Keratinocyte (primary cell): ENCODE measurements around the gene ENO2. TPM values are rescaled to one million over a fixed set of nuclear protein-coding genes. Genes with fewer than 3 reads are reported as not detected.
"Not testable (repeated sequence)": the region's sequence is repeated elsewhere in the genome, so short reads cannot be mapped to it uniquely, and the experiment has no call there.

Experiments
- DNase-seq: peaks from one replicate; pipeline ENCODE4 v3.0.0-alpha.2; 2011; ENCODE audit warnings: low read depth, missing footprints, low spot score
- FAIRE-seq: peaks from 2 replicates; lab custom pipeline; 2011; peaks lifted over from hg19 to GRCh38; lab: Jason Lieb, UNC
- H2AFZ ChIP-seq: 2 replicates; pipeline ENCODE4 v1.6.0; 2012; ENCODE audit warnings: low read length, control low read depth, inconsistent platforms; ENCODE audit not compliant: control insufficient read depth
- H3K27ac ChIP-seq: 2 replicates; pipeline ENCODE4 v1.5.1; 2011; ENCODE audit warnings: low read length; ENCODE audit not compliant: control insufficient read depth, insufficient read depth
- H3K27me3 ChIP-seq: 3 replicates; pipeline ENCODE4 v1.6.0; 2011; ENCODE audit warnings: low read length; ENCODE audit not compliant: control insufficient read depth, insufficient read depth; ENCODE audit errors: extremely low read depth
- H3K36me3 ChIP-seq, 2 experiments: 2 replicates in 1 of 2; 3 replicates in 1 of 2; pipeline ENCODE4 v1.5.1; 2011; ENCODE audit warnings: low read length in 2 of 2, mild to moderate bottlenecking in 1 of 2; ENCODE audit not compliant: control insufficient read depth in 2 of 2, insufficient read depth in 2 of 2; ENCODE audit errors: extremely low read depth in 1 of 2
- H3K4me1 ChIP-seq: 3 replicates; pipeline ENCODE4 v1.5.1; 2011; ENCODE audit warnings: low read length; ENCODE audit not compliant: control insufficient read depth, insufficient read depth; ENCODE audit errors: extremely low read depth
- H3K4me2 ChIP-seq: 3 replicates; pipeline ENCODE4 v1.6.0; 2011; ENCODE audit warnings: low read depth, low read length; ENCODE audit not compliant: control insufficient read depth, insufficient read depth; ENCODE audit errors: extremely low read depth
- H3K4me3 ChIP-seq, 3 experiments: fragments of 200-600 bp in 1 of 3; sonication (generic) in 1 of 3; 2 replicates in 2 of 3; 3 replicates in 1 of 3; pipeline ENCODE4 v1.5.1; 2011 to 2016; ENCODE audit warnings: low read length in 3 of 3, mild to moderate bottlenecking in 3 of 3, control low read depth in 2 of 3, inconsistent platforms in 1 of 3, low read depth in 1 of 3, mixed read lengths in 1 of 3, mixed run types in 1 of 3, moderate library complexity in 1 of 3; ENCODE audit not compliant: control insufficient read depth in 2 of 3, insufficient read depth in 2 of 3; ENCODE audit errors: extremely low read depth in 1 of 3
- H3K79me2 ChIP-seq: 2 replicates; pipeline ENCODE4 v1.6.0; 2012; ENCODE audit warnings: low read length; ENCODE audit not compliant: control insufficient read depth, insufficient read depth
- H3K9ac ChIP-seq: 3 replicates; pipeline ENCODE4 v1.6.0; 2011; ENCODE audit warnings: low read length; ENCODE audit not compliant: control insufficient read depth, insufficient read depth; ENCODE audit errors: extremely low read depth
- H3K9me1 ChIP-seq: 3 replicates; pipeline ENCODE4 v1.6.0; 2011; ENCODE audit warnings: low read length; ENCODE audit not compliant: control insufficient read depth, insufficient read depth; ENCODE audit errors: extremely low read depth
- H3K9me3 ChIP-seq: 2 replicates; pipeline ENCODE4 v1.5.1; 2012; ENCODE audit warnings: low read depth, low read length; ENCODE audit not compliant: control insufficient read depth
- H4K20me1 ChIP-seq: 3 replicates; pipeline ENCODE4 v1.6.0; 2011; ENCODE audit warnings: low read length; ENCODE audit not compliant: control insufficient read depth, insufficient read depth; ENCODE audit errors: extremely low read depth
- CTCF ChIP-seq, 3 experiments: IDR thresholded peaks in 1 of 3; conservative IDR thresholded peaks in 1 of 3; optimal IDR thresholded peaks in 1 of 3; 2 replicates in 2 of 3; 3 replicates in 1 of 3; pipeline versions ENCODE3 to v1.5.1; 2011; ENCODE audit warnings: low read length in 3 of 3, mild to moderate bottlenecking in 3 of 3, moderate library complexity in 2 of 3, control low read depth in 1 of 3, inconsistent platforms in 1 of 3; ENCODE audit not compliant: insufficient read depth in 2 of 3; ENCODE audit errors: extremely low read depth in 1 of 3
- EZH2 ChIP-seq: IDR thresholded peaks from one replicate; pipeline ENCODE4 v1.6.1; 2012; ENCODE audit warnings: inconsistent platforms, mild to moderate bottlenecking, low read length, moderate library complexity
- dilution Hi-C: fragments of 300-500 bp; cut with MboI; formaldehyde crosslinking; loops from one replicate; pipeline ENCODE4 v1.7.0; 2020; ENCODE audit warnings: low sequenced_read_pairs; ENCODE audit not compliant: extremely low pct_ligation_motif_present
- polyA plus RNA-seq, 5 experiments: library from polyadenylated mRNA; depleted of rRNA in 3 of 5; stranded (reverse) in 3 of 5; stranded (forward) in 1 of 5; unstranded in 1 of 5; fragments of >200 nt; gene quantifications; 1 replicate in 1 of 5; 2 replicates in 3 of 5; 3 replicates in 1 of 5; pipeline versions ENCODE4 v1.2.1 to v1.2.3, GENCODE V29; 2011 to 2012; ENCODE audit warnings: missing spikeins in 2 of 5, low read depth in 1 of 5, low replicate concordance in 1 of 5

Gene ENO2
- polyA plus RNA-seq, 1 donor (not counting 4 experiments of a cell fraction or from before 2014, with no cell fraction given) = 1.7 TPM

DNA sequence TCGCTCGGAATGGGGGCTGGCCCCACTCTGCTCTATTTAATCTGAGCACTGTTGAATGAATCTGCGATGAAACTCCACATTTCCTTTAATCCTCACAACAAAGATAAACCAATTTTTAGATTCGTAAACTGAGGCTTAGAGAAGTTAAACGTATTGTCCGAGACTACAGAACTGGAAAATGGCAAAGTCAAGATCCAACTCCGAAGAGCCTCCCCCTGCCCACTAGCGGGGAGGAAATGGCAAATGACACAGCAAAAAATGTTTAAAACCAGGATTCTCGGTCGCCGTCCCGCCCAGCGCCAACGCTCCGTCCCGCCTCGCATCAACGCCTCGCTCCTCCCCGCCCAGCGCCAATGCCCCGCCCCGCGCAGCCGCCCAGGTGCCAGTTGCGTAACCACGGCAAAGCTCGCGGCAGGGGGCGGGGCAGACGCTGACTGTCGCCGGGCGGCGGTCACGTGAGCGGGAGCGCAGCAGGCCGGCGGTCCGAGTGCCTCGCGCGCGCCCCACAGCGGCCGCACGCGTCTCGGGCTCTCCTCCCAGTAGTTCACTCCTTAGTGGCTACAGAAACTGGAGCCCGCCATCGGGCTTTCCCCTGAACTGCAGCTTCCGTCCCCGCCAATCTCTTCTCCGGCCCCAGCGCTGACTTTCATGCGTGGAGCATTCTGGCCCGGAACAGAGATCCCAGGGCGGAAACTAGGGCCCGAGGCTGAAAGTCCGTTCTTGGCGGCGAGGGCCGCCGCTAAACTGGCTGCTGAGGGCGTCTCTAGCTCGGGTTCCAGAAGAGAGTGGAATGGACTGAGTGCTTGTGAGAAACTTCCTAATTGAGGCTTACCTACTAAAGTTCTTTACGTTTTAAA is 23.4 kb upstream of the ENO2 start:
- H3K27ac ChIP-seq = peak overlapping the region; percentile 85
- no peaks in the 10 kb centered on the region for H3K79me2 ChIP-seq
- H3K9me1 ChIP-seq = no peaks in the 10 kb centered on the region
- H3K27me3 ChIP-seq = no peaks in the 10 kb centered on the region
- peaks cover 10% of the 10 kb centered on the region for H3K4me1 ChIP-seq
- dilution Hi-C loops = no loop called here
- peak overlapping the region; percentile 40 to 81 (median 79) for H3K4me3 ChIP-seq
- peak overlapping the region; percentile 99 for H3K4me2 ChIP-seq
- H3K9me3 ChIP-seq = no peaks in the 10 kb centered on the region
- DNase-seq = no peak
- TF ChIP-seq CTCF (optimal IDR thresholded peaks at IDR 0.05 in 1 of 3, IDR thresholded peaks at IDR 0.05 in 1 of 3, conservative IDR thresholded peaks at IDR 0.05 in 1 of 3; ENCODE audit: extremely low read depth in 1 of 3, insufficient read depth in 2 of 3, low read length in 3 of 3) (peak; percentile 67 to 79 (median 70)), EZH2 (no peak)
- H3K36me3 ChIP-seq = no peaks in the 10 kb centered on the region
- H4K20me1 ChIP-seq = no peaks in the 10 kb centered on the region
- H2AFZ ChIP-seq = peak overlapping the region; percentile 95
- FAIRE-seq = peak; percentile 48
- H3K9ac ChIP-seq = peak overlapping the region; percentile 89

- dilution Hi-C loops = no loop called here
- Histone ChIP-seq H3K9me3 (no peaks in the 10 kb centered on the region), H3K4me1 (peaks cover 10% of the 10 kb centered on the region), H3K27me3 (no peaks in the 10 kb centered on the region), H3K36me3 (no peaks in the 10 kb centered on the region), H4K20me1 (no peaks in the 10 kb centered on the region), H3K4me3 (peak overlapping the region; percentile 40 to 81 (median 79)), H2AFZ (peak overlapping the region; percentile 95), H3K9ac (peak overlapping the region; percentile 89), H3K79me2 (no peaks in the 10 kb centered on the region), H3K4me2 (peak overlapping the region; percentile 99), H3K27ac (peak overlapping the region; percentile 85), H3K9me1 (no peaks in the 10 kb centered on the region)
- TF ChIP-seq EZH2 = no peak
- TF ChIP-seq CTCF (optimal IDR thresholded peaks at IDR 0.05 in 1 of 3, IDR thresholded peaks at IDR 0.05 in 1 of 3, conservative IDR thresholded peaks at IDR 0.05 in 1 of 3; ENCODE audit: extremely low read depth in 1 of 3, insufficient read depth in 2 of 3, low read length in 3 of 3) = no peak
- DNase-seq = no peak
- no peak for FAIRE-seq
Observed at GRCh38 chr12:6891646-6892001, 22.8 kb upstream of the ENO2 start.

- H3K4me3 ChIP-seq, H2AFZ ChIP-seq, H3K9me3 ChIP-seq, FAIRE-seq, H3K27me3 ChIP-seq, H3K27ac ChIP-seq, DNase-seq, H3K9me1 ChIP-seq, H3K36me3 ChIP-seq, H3K79me2 ChIP-seq, H4K20me1 ChIP-seq, H3K4me2 ChIP-seq, H3K9ac ChIP-seq, dilution Hi-C loops: not testable (repeated sequence)
- H3K4me1 ChIP-seq = peaks cover 10% of the 10 kb centered on the region
Observed at GRCh38 chr12:6892683-6893082, 21.7 kb upstream of the ENO2 start.
